GM19238 (cell line): Measurements from ENCODE around the gene BICDL1.

Source experiments
- DNase-seq: peaks from one replicate; pipeline ENCODE4 v3.0.0; 2011; ENCODE audit warnings: low spot score; ENCODE audit not compliant: insufficient read length

BICDL1 gene

DNA sequence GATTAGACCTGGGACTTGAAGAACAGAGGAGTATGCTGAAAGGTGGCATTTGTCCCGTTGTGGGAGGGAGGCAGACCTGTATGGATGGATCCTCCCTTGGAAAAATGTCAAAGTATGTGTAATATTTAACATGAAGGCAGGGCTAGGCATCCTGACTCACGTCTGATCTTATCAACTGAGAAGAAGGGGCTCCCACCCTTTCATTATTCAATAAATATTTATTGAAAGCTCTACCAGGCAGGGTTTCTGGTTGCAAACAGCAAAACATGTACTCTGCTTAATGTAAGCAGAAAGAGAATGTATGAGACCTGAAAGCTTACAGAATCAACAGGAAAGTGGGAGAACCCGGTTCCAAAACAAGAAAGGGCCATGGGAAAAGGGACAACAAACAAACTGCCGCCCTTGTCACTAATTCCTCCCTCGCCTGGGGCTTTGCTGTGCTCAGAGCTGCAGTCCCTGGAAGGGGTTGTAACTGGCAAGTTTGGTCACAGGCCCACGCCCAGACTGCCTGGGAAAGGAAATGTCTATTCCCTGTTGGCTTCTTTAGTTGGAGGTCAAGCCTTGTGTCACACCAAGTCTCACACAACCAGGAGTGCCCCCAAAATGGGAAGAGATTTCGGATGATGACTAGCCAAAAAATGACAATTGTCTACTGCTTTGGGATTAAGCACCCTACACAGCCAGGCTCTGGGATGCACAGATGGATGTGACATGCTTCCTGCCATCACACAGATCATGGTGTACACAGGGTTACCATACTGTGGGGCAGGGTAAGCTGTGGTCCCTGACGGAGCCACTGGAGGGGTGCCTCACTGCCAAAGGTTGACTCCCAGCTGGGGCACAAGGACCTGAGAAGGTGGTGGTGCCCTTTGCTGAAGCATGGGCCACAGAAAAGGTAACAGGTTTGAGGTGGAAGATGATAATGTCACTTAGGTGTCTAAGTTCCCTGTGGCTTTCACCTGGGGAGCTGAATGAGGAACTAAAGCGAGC, 90.7 kb downstream of the BICDL1 start:
- no peak for DNase-seq

DNA sequence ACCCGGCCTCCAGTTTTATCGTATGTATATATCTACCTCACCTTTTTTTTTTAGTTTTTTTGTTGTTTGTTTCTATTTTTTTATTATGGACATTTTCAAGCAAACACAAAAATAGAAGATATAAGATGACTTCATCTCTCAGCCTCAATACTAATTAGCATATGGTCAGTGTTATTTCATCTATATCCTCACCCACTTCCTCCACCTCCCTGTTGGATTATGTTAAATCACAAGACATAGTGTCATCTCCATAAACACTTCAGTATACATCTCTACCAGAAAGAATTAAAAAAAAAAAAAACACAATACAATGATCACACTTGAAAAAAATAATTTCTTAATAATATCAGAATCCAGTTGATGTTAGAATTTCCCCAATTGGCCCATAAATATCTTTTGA, 92.6 kb downstream of the BICDL1 start:
- no peak for DNase-seq

- no peak for DNase-seq
These were observed 97.0 kb downstream of the BICDL1 start for GRCh38 chr12:120085920-120086645.

GRCh38 chr12:120086801-120087621, 98.0 kb downstream of the BICDL1 start:
- DNase-seq = peak; percentile 99

DNA sequence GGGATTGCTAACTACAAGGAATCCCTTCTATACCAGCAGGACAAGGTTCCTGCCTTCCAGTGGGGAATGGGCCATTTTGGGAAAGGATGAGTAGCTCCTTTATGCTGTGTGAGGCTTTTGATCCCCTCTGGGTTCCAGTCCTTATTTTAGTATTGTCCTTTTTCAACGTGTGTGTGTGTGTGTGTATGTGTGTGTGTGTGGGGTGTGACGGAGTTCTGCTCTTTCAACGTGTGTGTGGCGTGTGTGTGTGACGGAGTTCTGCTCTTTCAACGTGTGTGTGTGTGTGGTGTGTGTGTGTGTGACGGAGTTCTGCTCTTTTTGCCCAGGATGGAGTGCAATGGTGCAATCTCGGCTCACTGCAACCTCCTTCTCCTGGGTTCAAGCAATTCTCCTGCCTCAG, 100.1 kb downstream of the BICDL1 start:
- DNase-seq = no peak

- DNase-seq = no peak
These were observed 100.8 kb downstream of the BICDL1 start for GRCh38 chr12:120089796-120090195.

DNA sequence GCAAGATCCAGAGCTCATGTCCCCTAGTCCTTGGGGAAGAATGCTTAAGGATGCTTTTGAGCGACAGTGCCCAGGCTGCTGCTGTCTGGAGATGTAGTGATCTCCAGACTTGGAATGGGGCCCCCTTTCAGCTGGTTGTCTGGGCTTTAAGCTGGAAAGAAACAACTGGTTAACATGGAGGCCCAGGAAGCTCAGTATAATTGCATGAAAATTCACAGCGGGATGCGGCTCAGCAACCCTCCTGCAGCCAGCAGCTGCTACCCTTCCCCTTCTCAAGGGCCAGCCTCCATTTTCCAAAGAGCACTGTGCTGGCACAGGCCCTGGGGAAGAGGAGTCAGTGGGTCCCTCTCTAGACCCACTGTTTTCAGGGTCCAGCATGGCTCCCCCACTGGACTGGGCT, 101.2 kb downstream of the BICDL1 start:
- no peak for DNase-seq

DNA sequence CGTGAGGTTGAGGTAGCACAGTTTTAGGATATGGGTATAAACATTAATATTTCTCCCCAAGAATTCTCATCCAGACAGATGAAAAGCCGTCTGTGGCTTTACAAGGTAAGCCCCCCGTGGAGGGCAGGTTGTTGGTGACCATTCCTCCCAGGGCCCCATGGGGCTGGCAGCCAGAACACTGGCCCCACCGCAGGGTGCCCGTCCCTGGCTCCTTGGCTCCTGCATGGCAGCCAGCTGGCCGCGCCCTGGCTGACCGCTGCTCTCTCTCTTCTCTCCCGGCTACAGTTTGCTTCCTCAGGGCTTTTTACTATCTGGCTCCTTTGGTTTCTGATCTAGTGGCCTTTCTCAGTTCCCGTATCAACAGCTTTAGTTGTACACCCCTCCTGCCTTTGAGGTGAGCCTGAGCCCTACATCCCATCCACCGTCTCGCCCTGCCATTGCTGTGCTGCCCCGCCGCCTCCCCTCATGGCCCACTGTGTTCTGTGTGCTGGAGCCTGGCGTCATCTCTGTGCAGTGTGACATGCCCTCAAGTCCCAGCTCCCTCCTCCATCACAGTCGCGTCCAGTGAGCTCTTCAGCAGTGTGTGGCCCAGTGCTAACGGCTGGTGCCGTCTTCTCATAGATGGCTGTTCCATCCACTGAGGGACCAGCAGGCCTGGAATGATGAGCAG, 101.7 kb downstream of the BICDL1 start:
- no peak for DNase-seq

DNA sequence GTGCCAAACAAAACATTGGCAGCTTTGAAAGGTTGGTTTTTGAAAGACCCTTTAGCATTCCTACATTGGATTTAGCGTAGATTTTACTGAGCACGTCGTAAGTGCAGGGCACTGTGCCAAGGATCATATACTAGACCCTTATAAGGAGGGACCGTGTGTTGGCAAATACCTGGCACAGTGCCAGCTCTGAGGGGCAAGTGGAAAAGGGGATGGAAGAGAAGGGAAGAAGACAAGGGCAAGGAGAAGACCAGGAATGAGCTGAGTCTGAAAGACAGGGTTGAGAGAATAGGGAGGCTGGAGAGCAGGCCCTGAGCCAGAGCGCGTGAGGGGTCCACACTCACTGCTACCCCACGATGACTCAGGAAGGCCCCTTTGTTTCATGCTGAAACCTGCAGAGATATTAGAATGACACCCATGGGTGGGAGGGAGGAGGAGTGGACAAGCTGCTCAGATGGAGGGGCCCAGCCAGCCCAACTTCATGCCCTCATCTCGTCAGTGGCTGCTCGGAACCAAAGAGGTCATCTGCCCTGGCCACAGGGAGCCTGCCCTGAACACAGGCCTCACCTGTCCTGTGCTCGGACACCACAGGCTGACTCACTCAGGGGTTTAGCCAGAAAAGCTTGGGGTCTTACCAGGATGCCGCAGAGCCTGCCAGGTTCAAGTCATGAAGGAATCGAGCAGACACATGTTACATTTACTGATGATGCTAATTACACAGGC, 102.5 kb downstream of the BICDL1 start:
- no peak for DNase-seq

GRCh38 chr12:120092551-120093335, 103.7 kb downstream of the BICDL1 start:
- DNase-seq = no peak

DNA sequence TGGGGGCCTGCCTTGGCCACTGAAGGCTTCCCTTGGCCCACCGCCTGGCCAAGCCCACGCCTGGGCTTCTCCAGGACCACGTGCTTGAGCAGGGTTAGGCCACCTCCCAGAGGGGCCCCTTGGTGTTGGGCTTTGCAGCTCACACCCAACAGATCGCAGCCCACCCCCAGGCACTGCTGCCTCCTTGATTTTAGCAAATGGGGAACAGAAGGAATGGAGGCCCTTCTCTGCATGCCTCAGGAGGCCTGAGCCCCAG, 104.2 kb downstream of the BICDL1 start:
- no peak for DNase-seq

DNA sequence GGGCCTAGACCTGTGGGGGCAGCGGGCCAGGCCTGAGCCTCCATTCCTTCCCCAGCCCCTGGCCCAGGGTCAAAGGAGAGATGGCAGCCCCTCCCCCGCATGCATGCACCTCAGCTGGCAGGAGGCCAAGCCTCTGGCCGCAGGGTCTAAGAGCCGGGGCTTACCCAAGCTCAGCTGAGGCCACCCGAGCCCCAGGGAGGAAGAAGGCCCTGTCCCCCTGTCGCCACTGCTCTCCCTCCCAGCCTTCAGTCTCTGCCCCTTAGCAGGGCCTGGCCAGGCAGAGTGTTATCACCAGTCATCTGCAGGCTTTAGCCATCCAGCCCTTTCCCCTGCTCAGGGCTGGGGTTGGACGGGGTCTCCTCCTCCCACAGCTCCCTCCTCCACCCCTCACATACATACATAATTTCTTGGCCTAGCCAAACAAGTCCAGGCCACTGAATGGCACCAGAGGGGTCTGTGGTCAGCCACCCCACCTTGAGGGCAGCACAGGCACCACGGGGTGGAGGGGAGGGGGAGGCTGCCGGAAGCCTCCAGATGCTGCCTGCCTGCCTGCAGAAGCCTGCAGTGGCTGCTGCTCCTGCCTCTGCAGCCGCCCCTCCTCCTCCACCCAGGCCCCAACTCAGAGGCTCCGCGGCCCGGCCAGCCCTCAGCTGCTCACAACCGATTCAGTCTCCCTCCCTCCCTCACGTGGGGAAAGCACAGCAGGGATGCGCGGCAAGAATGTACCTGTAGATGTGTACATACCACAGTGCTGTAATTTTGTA, 104.7 kb downstream of the BICDL1 start:
- no peak for DNase-seq

DNA sequence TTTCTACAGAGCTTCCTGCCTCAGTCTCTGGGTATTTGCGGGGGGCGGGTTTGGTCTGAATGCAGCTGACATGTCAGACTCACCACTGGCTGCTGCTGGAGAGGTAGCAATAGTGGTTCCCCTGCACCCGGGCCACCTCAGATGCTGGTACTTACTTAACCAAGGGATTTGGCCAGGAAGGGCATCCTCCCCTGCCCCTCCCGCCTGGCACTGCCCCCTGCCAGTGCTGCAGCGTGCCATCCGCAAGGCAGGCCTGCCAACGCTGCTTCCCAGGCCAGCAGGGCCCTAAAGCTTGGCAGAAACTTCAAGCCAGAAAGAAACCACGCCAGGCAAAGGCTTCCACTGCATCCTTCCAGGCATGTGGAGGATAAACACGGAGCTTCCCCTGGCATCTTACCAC, 105.4 kb downstream of the BICDL1 start:
- no peak for DNase-seq

DNA sequence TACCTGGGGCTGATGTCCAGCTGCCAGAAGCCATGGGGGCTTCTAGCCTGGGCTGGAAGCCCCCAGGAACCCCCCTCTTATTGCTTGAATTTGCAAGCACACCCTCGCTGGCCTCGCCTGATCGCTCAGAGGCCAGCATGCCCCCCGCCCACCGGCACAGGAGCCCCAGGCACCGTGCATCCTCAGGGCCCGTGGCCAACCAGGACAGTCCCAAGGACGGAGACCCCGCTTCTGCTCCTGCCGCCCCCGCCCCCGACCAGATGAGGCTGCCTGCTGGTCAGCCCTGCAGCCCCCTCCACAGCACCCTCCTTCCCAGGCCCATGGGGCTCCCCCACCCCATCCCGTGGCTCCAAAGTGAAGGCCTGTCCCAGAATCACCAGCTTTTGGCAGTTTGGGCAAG, 106.3 kb downstream of the BICDL1 start:
- no peak for DNase-seq

- no peak for DNase-seq
These were observed 106.7 kb downstream of the BICDL1 start for GRCh38 chr12:120095736-120096135.

DNA sequence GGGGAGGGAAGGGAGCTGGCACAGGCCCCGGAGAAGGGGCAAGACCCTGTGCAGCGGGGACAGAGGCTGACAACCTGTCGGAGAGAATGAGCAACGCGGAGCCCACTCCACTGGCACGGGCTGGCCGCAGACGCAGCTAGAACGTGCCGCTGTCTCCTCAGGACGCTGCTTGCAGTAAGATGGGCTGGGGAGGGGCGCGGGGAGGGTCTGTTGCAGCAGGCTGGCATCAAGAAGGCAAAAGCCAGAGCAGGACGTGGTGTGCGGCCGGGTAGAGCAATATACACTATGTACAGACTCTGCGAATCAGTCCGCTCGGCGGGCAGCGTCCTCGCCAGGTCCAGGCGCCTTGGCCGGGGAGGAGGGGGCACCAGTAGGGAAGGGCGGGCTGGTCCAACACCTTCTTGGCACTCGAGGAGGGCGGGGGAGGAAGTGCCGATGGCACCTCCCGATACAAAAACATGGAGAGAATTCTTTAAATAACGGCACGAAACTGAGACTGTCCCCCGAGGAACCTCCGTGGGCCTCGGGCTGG, 107.7 kb downstream of the BICDL1 start:
- no peak for DNase-seq

DNA sequence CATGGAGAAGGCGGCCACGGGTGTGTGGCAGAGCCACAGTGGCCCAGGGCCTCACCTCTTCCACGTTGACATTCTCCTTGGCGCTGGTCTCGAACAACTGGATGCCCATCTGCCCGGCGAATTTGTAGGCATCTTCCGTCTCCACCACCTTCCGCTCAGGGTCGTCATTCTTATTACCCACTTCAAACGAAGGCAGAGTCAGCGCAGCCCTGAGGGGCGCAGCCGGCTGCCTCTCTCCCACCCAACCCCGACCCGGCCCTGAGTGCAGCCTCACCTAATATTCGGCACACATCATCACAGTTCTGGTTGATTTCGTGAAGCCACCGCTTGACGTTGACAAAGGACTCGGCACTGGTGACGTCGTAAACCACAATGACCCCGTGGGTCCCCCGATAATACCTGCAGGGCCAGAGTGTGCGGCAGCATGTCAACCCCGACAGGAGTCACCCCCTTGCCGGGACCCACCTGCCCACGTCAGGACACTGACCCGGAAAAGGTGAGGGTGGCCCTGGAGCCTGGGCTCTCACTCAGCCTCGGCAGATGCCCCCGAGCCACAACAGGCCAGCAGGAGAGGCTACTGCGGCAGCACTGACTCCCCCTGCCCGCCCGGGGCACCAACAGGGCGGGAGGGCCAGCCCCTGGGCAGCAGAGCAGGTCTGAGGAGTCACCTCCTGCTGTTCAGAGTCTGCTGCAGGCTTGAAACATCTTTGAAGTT, 109.9 kb downstream of the BICDL1 start:
- no peak for DNase-seq

DNA sequence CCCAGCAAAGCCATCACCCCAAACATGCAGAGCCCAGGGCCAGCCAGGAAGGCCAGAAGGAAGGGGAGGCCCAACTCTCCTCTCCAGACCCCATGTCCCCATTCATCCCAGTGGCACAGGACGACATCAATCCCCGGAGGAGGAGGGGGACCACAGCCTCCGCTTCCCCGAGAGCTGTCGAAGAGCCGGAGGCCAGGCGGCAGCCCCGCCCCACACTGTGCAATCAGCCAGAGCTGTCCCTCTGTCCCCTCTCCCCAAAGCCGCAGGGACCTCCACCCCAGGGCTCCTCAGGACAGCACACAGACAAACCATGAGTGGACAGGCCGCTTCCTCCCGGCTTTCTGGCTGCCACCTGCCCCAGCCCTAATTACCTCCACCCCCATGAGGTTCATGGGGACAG, 110.7 kb downstream of the BICDL1 start:
- no peak for DNase-seq
